NOMO-1 treated with dmso at 0.1 percent for 144 hours (cell line): Measurements from ENCODE around the gene ADIPOR1.
"Not testable (repeated sequence)": the region's sequence is repeated elsewhere in the genome, so short reads cannot be mapped to it uniquely, and the experiment has no call there.

Experiments used
- DNase-seq: peaks from one replicate; lab custom pipeline; 2025; ENCODE audit not compliant: unreplicated experiment; lab: John Stamatoyannopoulos, UW

The ADIPOR1 gene

GRCh38 chr1:202941372-202941771 is 16.7 kb downstream of the ADIPOR1 start:
- no peak for DNase-seq

- DNase-seq: no peak
These were observed 17.6 kb downstream of the ADIPOR1 start for GRCh38 chr1:202940561-202940960.

- no peak for DNase-seq
These were observed 19.7 kb downstream of the ADIPOR1 start for GRCh38 chr1:202938287-202938925.

- DNase-seq: not testable (repeated sequence)
These were observed 21.7 kb downstream of the ADIPOR1 start for GRCh38 chr1:202936409-202936808.

- DNase-seq: no peak
These were observed 22.3 kb downstream of the ADIPOR1 start for GRCh38 chr1:202935844-202936243.

GRCh38 chr1:202934755-202935154 is 23.4 kb downstream of the ADIPOR1 start:
- no peak for DNase-seq

GRCh38 chr1:202932476-202932875 is 25.6 kb downstream of the ADIPOR1 start:
- no peak for DNase-seq

GRCh38 chr1:202926581-202927491 is 31.3 kb downstream of the ADIPOR1 start, which contains the start of gene KLHL12:
Gene KLHL12, minus strand, starts transcription at chr1:202927234. Its CDS starts 2,072 bp downstream, at chr1:202925162.
- DNase-seq: peak; percentile 92

- no peak for DNase-seq
These were observed 34.6 kb downstream of the ADIPOR1 start for GRCh38 chr1:202923533-202923932.

- DNase-seq: no peak
These were observed 38.5 kb downstream of the ADIPOR1 start for GRCh38 chr1:202919615-202920014.

GRCh38 chr1:202915146-202915545 is 43.0 kb downstream of the ADIPOR1 start:
- DNase-seq: no peak

GRCh38 chr1:202912476-202912875 is 45.6 kb downstream of the ADIPOR1 start:
- not testable (repeated sequence) for DNase-seq

- DNase-seq: no peak
These were observed 48.6 kb downstream of the ADIPOR1 start for GRCh38 chr1:202909494-202909893.

GRCh38 chr1:202908998-202909397 is 49.1 kb downstream of the ADIPOR1 start:
- DNase-seq: no peak

- DNase-seq: no peak
These were observed 52.8 kb downstream of the ADIPOR1 start for GRCh38 chr1:202905331-202905730.

- not testable (repeated sequence) for DNase-seq
These were observed 54.3 kb downstream of the ADIPOR1 start for GRCh38 chr1:202903808-202904207.

- no peak for DNase-seq
These were observed 56.6 kb downstream of the ADIPOR1 start for GRCh38 chr1:202901555-202901954.

- no peak for DNase-seq
These were observed 65.6 kb downstream of the ADIPOR1 start for GRCh38 chr1:202892501-202892900.
